Measurements from ENCODE around the gene JAKMIP1. TPM values are rescaled to one million over a fixed set of nuclear protein-coding genes. Genes with fewer than 3 reads are reported as not detected.
"Not testable (repeated sequence)": the region's sequence is repeated elsewhere in the genome, so short reads cannot be mapped to it uniquely, and the experiment has no call there.

JAKMIP1 gene
- polyA plus RNA-seq, 1 donor from 2014 or later = 1.9 TPM

DNA sequence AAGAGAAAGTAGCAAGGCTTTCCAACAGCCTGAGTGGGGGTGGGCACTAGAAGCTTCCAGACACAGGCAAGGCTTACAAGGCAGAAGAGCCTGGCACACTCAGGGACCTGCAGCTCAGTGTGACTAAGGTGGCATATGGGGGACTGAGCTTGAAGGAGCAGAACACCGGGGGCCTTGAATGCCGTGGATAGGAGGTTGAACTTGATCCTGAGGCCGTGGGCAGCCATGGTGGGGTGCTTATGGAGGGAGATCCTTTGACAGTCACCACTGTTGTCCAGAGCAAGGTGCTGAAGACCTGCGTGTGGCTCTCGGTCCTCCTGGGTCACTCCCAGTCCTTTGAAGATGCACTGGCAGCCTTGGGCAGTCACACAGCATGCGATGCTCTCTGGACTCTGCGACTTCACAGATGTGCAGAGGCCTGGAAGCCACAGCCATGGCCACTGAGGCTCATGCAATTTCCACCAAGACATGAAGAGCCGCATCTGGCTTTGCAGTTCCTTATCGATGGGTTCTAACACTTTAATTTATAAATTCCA lies 200.5 kb downstream of the JAKMIP1 start:
- no peaks in the 10 kb centered on the region for H3K36me3 Mint-ChIP-seq
- H3K27me3 Mint-ChIP-seq = peaks cover 17% of the 10 kb centered on the region
- no peak overlapping the region for H3K27ac Mint-ChIP-seq
- peaks cover 0 to 2% (median 0%) of the 10 kb centered on the region in 3 donors for H3K4me1 Mint-ChIP-seq
- no peak overlapping the region for H3K4me3 Mint-ChIP-seq
- peaks cover 0 to 3% (median 0%) of the 10 kb centered on the region in 3 donors for H3K9me3 Mint-ChIP-seq

DNA sequence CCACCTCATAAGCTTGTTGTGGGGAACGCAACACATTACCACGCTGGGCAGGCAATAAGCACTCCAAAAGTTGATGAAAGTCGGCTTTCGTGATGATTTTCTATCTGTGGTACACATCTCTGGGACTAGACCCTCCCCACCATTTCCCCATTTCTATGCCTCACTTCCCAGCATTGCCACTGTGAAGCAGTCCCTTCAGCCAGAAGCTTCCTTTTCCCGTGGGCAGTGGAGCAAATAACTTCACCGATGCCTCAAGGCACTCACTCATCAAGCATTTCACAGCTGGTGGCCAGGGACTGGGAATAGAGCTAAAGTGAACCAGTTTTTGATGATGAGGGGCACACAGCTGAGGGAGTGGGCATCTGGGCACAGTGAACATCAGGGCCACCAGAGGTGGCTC lies 201.0 kb downstream of the JAKMIP1 start:
- Mint-ChIP-seq H3K4me3 (no peak overlapping the region), H3K36me3 (no peaks in the 10 kb centered on the region), H3K27me3 (peaks cover 17% of the 10 kb centered on the region), H3K9me3 (peaks cover 0 to 3% (median 0%) of the 10 kb centered on the region in 3 donors), H3K4me1 (peaks cover 0 to 2% (median 0%) of the 10 kb centered on the region in 3 donors), H3K27ac (no peak overlapping the region)

DNA sequence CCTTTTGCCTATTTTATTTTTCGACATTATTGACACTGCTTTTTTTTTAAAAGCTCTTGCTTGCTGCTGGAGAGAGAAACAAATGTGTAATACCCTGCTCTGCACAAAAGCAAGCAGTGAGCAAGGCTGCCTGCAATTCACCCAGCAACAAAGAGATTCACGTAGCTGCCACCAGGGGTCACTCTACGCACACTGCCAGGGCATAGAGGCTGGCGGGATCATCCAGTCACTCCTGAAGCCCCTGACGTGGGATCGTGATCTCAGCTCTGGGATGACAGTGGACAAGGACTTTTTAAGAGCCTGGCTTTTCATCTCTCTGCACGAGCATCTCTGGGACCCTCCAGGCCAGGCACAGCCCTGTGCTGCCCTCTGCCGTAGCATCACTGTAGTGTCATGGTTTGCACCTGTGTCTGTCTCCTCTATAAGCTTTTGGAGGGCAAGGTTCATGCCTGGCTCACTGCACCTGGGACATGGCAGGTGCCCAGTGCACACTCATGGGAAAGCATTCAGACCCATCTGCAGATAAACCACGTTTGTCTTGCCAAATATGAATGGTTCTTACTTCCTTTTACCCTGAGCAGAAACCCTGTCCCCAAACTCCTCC lies 201.9 kb downstream of the JAKMIP1 start:
- Mint-ChIP-seq H3K4me1 (peaks cover 0 to 2% (median 0%) of the 10 kb centered on the region in 3 donors), H3K36me3 (no peaks in the 10 kb centered on the region), H3K9me3 (peaks cover 0 to 3% (median 0%) of the 10 kb centered on the region in 3 donors), H3K4me3 (no peak overlapping the region), H3K27me3 (peaks cover 17% of the 10 kb centered on the region), H3K27ac (no peak overlapping the region)

DNA sequence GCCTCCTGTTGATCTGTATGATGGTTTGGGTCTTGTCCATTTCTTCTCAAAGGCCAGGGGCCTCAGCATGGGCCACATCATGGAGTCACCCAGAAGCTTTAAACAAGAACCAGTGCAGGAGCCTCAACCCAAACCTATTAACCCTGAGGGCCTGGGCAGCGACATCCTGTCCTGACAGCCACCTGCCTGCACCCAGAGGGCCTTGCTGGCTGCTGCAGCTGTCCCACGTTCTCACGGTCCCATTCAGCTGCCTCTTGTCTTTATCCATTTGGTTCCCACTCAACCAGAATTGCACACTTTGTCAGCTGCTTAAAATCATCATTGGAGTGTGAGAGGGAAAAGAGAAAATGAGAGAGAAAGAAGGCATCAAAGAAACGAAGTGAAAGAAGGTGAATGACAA lies 203.7 kb downstream of the JAKMIP1 start:
- Mint-ChIP-seq H3K27ac (no peak overlapping the region), H3K36me3 (no peaks in the 10 kb centered on the region), H3K9me3 (peaks cover 0 to 3% (median 0%) of the 10 kb centered on the region in 3 donors), H3K4me3 (no peak overlapping the region), H3K27me3 (peaks cover 17% of the 10 kb centered on the region), H3K4me1 (peaks cover 0 to 2% (median 0%) of the 10 kb centered on the region in 3 donors)

DNA sequence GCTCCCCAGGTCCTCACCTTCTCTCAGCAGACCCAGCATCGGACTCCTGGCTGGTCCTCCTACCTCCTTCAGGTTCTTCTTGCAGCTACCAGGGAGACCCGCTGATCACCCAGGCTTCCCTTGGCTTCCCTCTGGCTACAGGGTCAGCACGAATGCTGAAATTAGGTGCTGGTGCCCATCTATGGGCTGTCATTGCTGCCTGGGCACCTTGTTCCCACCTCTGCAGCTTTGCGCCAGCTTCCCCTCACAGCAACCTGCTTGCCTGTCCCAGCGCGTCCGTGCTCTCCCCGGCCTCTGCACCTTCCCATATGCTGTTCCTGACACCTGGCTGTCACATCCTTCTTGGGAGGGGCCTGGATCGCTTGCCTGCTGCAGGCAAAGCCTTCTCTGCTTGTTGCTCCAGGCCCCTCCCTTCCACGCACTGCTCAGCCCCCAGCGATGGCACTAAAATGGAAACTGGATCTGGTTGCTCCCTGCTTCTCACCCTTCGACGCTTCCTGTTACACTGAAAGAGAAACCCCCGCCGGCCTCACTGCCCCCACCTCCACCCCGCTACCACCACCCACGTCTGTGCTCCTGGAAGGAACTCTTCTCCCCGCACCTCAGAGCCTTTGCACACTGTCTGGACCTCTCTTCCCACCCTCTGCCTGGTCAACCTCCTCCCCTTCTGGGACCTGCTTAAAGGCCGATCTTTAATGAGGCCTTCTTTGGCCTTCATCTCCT lies 204.3 kb downstream of the JAKMIP1 start:
- Mint-ChIP-seq H3K4me1 (peaks cover 0 to 2% (median 0%) of the 10 kb centered on the region in 3 donors), H3K4me3 (no peak overlapping the region), H3K36me3 (no peaks in the 10 kb centered on the region), H3K9me3 (peaks cover 0 to 3% (median 0%) of the 10 kb centered on the region in 3 donors), H3K27me3 (peaks cover 17% of the 10 kb centered on the region), H3K27ac (no peak overlapping the region)

DNA sequence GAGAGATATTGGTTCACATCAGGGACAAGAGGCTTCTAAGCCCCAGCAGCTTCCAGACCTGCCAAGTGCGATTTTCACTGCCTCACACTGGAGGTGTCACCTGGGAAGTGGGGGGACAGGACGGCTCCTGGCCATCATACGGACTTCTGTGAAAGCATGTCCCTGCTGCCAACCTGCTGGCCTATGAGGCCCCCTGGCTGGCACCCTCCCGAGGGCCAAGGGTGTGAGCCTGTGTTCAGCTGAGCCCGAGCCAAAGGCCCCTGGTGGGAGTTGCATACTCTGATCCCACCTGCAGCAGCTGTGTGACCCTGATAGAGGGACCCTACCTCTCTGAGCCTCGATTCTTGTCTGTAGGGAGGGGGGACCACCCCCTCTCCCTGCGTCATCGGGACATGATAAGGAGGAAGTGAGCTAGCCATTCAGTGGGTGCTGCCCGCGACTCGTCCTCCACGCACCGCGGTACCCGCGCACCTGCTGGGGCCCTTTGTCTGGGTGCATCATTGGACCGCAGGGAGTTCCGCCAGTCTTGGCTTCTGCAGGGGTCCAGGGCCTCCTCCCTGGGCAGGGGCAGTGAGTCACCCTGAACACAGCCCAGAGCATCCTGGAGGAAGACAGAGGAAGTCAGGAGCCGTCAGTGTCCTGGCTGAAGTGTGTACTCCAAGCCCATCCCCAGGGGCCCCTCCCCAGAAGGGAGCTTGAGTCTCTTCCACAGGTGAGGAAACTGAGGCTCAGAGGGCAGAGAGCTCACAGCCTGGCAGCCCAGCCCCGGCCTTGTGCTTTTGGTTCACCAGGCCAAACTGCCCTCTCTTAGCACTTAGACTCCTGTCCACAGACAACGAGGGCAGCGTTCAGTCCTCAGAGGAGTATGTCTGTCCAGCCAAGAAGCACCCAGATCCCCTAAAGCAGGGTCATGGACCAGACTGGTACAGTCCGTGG lies 206.2 kb downstream of the JAKMIP1 start:
- H3K9me3 Mint-ChIP-seq = peaks cover 0 to 1% (median 0%) of the 10 kb centered on the region in 3 donors
- no peak overlapping the region for H3K4me3 Mint-ChIP-seq
- peaks cover 0 to 4% (median 0%) of the 10 kb centered on the region in 3 donors for H3K4me1 Mint-ChIP-seq
- no peaks in the 10 kb centered on the region for H3K36me3 Mint-ChIP-seq
- no peak overlapping the region for H3K27ac Mint-ChIP-seq
- peaks cover 12% of the 10 kb centered on the region for H3K27me3 Mint-ChIP-seq

DNA sequence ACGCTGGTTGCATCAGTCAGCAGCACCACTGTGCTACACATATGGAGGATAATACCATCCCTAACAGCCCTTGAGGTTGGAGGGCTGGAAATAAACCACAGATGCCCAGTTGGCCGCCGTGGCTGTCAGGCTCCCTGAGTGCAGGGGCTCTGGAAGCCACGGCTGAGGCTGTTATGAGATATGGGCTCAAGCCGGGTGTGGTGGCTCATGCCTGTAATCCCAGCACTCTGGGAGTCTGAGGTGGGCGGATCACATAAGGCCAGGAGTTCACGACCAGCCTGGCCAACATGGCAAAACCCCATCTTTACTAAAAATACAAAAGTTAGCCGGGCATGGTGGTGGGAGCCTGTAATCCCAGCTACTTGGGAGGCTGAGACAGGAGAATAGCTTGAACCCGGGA lies 207.0 kb downstream of the JAKMIP1 start:
- H3K9me3 Mint-ChIP-seq, H3K36me3 Mint-ChIP-seq, H3K4me3 Mint-ChIP-seq, H3K4me1 Mint-ChIP-seq, H3K27ac Mint-ChIP-seq: not testable (repeated sequence)
- peaks cover 12% of the 10 kb centered on the region for H3K27me3 Mint-ChIP-seq

DNA sequence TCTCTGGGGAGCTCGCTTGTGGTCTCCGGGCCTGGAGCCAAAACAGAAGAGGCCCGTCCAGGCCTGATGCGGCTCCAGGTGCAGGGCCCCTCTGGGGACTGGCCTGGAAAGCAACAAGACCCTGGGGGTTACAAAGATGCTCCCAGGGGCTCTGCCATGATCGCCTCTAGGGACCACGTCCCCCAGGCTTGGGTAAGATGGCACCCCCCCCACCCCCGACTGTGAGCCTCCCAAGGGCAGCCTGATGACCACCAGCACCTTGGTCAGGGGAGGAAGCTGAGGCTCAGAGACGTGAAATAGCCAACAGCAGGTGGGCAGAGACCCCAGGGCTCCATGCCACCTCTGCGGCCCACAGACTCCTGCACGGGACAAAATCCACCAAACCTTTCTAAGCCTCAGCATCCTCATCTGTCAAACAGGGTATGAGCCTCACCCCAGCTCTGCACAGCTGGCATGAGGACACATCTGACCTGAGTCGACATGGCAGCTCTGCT lies 207.5 kb downstream of the JAKMIP1 start:
- no peak overlapping the region for H3K4me3 Mint-ChIP-seq
- no peaks in the 10 kb centered on the region for H3K36me3 Mint-ChIP-seq
- peaks cover 10% of the 10 kb centered on the region for H3K27me3 Mint-ChIP-seq
- peaks cover 0 to 4% (median 0%) of the 10 kb centered on the region in 3 donors for H3K9me3 Mint-ChIP-seq
- no peak overlapping the region for H3K27ac Mint-ChIP-seq
- H3K4me1 Mint-ChIP-seq = peaks cover 0 to 2% (median 0%) of the 10 kb centered on the region in 3 donors

DNA sequence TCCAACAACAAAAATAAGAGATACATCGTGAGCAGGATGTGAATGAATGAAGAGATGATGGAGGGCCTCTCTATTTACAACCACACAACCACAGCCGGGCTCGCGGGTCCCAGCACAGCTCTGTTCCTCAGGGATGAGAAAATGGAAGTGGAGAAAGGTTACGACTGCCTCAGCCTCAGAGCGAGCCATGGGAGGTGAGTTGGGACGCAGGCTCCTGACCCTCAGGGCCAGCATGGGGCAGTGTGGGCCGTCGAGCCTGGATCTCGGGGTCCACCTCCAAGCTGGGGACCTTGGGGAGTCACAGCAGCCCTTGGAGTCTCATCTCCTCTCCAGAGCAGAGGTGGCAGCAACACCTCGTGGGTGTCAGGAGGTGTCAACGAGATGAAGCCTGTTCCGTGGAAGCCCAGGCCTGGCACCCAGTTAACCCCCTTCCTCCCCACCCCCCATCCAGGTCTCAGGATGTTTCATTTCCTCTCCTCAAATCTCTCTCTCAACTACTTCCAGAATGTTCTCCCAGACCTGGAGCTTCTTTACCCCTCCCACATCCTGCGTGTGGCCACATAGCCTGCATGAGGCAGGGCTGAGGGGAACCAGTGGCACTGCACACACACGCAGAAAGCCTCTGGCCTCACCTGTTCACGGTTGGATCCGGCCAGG lies 208.1 kb downstream of the JAKMIP1 start:
- Mint-ChIP-seq H3K36me3 (no peaks in the 10 kb centered on the region), H3K4me3 (no peak overlapping the region), H3K27ac (no peak overlapping the region), H3K4me1 (peaks cover 0 to 2% (median 0%) of the 10 kb centered on the region in 3 donors), H3K27me3 (peaks cover 9% of the 10 kb centered on the region), H3K9me3 (peaks cover 0 to 4% (median 0%) of the 10 kb centered on the region in 3 donors)

DNA sequence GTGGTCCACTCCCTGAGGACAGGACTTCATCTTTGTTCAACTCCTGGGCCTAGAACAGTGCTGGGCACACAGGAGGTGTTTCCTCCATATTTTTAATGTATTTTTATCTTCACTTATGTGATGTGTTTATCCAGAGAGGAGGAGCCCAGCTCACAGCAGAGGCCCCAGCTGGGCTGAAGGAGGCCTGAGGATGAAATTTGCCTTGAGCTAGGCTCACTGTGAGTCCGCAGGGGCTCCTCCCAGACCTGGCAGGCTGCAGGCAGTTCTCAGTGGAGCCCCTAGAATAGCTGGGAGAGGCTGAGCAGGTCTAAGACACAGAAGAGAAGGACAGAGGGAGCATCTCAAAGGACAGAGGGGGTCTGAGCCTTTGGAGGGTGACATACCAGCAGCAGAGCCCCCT lies 208.9 kb downstream of the JAKMIP1 start:
- Mint-ChIP-seq H3K27ac (no peak overlapping the region), H3K27me3 (peaks cover 3% of the 10 kb centered on the region), H3K4me1 (peaks cover 0 to 2% (median 0%) of the 10 kb centered on the region in 3 donors), H3K36me3 (no peaks in the 10 kb centered on the region), H3K4me3 (no peak overlapping the region), H3K9me3 (peaks cover 0 to 3% (median 2%) of the 10 kb centered on the region in 3 donors)

DNA sequence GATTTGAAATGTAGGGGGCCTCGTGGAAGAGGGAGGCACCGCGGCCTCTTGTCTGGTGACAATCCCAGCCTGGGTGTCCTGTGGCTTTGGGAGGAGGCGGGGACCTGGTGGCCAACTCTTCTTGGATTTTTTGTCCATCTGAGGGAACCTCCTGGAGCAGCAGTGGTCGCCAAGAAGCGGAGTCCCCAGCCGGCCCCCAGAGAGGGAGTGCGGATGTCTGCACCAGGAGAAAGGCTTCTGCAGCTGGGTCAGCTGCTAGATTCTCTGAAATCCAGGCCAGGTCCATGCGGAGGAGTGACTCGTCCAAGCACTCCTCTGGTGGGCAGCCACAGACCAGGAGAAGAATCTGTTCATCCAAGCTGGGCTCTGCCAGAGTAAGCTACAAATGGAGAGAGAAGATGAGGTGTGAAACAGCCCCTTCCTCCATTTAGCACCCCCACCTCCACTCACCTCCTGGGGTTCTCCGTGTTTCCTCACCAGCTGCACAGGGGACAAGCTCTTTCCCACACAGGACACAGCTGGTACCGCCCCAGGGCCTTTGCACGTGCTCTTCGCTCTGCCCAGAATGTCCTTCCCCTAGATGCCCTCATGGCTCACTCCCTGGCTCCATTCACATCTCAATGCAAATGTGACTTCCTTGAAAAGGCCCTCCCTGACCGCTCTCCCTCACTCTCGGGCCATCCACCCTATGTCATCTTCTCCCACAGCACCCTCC lies 209.7 kb downstream of the JAKMIP1 start:
- Mint-ChIP-seq H3K4me3 (no peak overlapping the region), H3K4me1 (peaks cover 0 to 2% (median 0%) of the 10 kb centered on the region in 3 donors), H3K27me3 (no peaks in the 10 kb centered on the region), H3K36me3 (no peaks in the 10 kb centered on the region), H3K9me3 (peaks cover 0 to 3% (median 2%) of the 10 kb centered on the region in 3 donors), H3K27ac (no peak overlapping the region)

DNA sequence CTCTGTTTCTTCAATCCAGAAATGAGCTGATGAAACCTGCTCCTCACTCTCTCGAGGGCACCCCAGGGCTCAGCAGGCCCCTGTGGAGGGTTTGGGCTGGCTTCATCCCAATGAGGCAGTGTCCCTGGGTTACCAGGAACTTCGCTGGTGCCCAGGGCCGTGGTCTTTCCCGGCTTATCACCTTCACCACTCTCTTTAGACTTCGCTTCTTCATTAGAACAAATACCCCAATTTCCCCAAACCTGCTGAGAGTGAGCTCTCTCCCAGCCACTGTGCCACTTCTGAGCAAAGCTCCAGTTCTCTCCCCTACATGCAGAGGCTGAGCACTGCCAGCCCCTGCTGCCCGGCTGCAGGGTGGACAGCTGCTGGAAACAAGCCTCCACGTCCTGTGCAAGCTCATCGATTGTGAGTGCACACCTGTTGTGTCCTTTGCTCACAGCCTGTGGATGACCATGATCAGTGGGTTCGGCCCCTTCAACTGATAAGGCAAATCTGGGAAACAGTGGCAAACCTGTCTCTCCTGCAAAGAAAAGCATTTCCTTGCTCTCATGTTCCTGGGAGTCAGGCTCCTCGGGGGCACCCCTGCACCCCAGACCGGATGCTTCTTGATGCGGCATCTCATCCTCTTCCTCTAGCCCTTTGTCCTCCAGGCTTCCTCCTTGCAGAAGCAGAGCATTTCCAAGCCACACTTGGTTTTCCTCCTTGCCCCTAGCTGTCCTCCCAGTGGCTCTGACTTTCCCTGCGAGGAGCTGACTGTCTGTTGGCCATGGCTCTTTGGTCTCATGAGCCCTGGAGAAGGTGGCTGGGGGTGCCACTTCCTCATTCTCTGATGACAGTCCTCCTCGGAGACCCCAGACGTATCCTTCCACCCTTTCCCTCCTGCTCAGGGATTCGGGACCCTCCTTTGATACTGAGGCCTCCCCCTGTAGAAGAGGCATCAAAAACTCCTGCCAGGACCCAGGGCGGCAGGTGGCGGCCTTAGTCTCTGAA lies 210.8 kb downstream of the JAKMIP1 start:
- Mint-ChIP-seq H3K4me3 (no peak overlapping the region), H3K27ac (no peak overlapping the region), H3K4me1 (peaks cover 0 to 2% (median 0%) of the 10 kb centered on the region in 3 donors), H3K27me3 (no peaks in the 10 kb centered on the region), H3K36me3 (no peaks in the 10 kb centered on the region), H3K9me3 (peaks cover 5 to 6% (median 5%) of the 10 kb centered on the region in 3 donors)
